HEK293 (cell line): ENCODE measurements around the gene MALT1.

Source experiments
- CTCF ChIA-PET: fragments of 350-600 bp; formaldehyde crosslinking; extraction: SDS; loops from one replicate; lab custom pipeline; 2021; ENCODE audit warnings: antibody characterized with exemption; lab: Yijun Ruan, JAX
- POLR2A ChIA-PET: fragments of 300-600 bp; formaldehyde crosslinking; extraction: SDS; loops from one replicate; lab custom pipeline; 2020; ENCODE audit warnings: antibody characterized with exemption, inconsistent platforms; lab: Yijun Ruan, JAX
- H3K27ac ChIP-seq: fragments of 200-500 bp; sonication (Bioruptor generic); 2 replicates; pipeline ENCODE4 v1.5.1; 2014; ENCODE audit warnings: low read depth, low read length, control low read depth, inconsistent platforms; ENCODE audit errors: extremely low read depth
- H3K36me3 ChIP-seq, 2 experiments: fragments of 200-500 bp in 1 of 2; sonication (Bioruptor generic) in 1 of 2; 1 replicate in 1 of 2; 2 replicates in 1 of 2; pipeline ENCODE4 v1.5.1; 2014 to 2017; ENCODE audit warnings: inconsistent platforms in 2 of 2, low read length in 2 of 2; ENCODE audit not compliant: control insufficient read depth in 2 of 2, insufficient read depth in 1 of 2
- H3K4me1 ChIP-seq: fragments of 200-500 bp; sonication (Bioruptor generic); 2 replicates; pipeline ENCODE4 v1.5.1; 2014; ENCODE audit warnings: mild to moderate bottlenecking, low read length, inconsistent platforms; ENCODE audit not compliant: control insufficient read depth, insufficient read depth
- H3K4me3 ChIP-seq: 2 replicates; pipeline ENCODE4 v1.5.1; 2011; ENCODE audit warnings: low read depth, mild to moderate bottlenecking, control low read depth, low read length, moderate library complexity
- H3K9me3 ChIP-seq: fragments of 200-500 bp; sonication (Bioruptor generic); 2 replicates; pipeline ENCODE4 v1.5.1; 2014; ENCODE audit warnings: low read depth, low read length, inconsistent platforms; ENCODE audit not compliant: control insufficient read depth, insufficient read depth
- BCL11B ChIP-seq: fragments of 450-650 bp; formaldehyde crosslinking; IDR thresholded peaks from 2 replicates; pipeline ENCODE4 v1.5.1; 2016; ENCODE audit warnings: low read depth, missing biosample characterization, missing genetic modification characterization
- HOXD13 ChIP-seq: sonication (generic); formaldehyde crosslinking; IDR thresholded peaks from 2 replicates; pipeline ENCODE4 v1.8.0; 2022; ENCODE audit warnings: missing genetic modification reagents, borderline replicate concordance
- KLF1 ChIP-seq: fragments of 450-650 bp; formaldehyde crosslinking; IDR thresholded peaks from 2 replicates; pipeline ENCODE4 v1.5.1; 2016; ENCODE audit warnings: missing biosample characterization, missing genetic modification characterization
- TRIM28 ChIP-seq: IDR thresholded peaks from 2 replicates; pipeline ENCODE4 v1.6.1; 2011; ENCODE audit warnings: low read length, control low read depth, borderline replicate concordance
- WT1 ChIP-seq: fragments of 450-650 bp; formaldehyde crosslinking; IDR thresholded peaks from 2 replicates; pipeline ENCODE4 v1.5.1; 2016; ENCODE audit warnings: missing biosample characterization, missing genetic modification characterization
- ZEB2 ChIP-seq: fragments of 450-650 bp; formaldehyde crosslinking; IDR thresholded peaks from 2 replicates; pipeline ENCODE4 v1.5.1; 2016; ENCODE audit warnings: missing biosample characterization, missing genetic modification characterization
- ZNF140 ChIP-seq: fragments of 450-650 bp; formaldehyde crosslinking; IDR thresholded peaks from 2 replicates; pipeline ENCODE4 v1.5.1; 2016; ENCODE audit warnings: missing biosample characterization, missing genetic modification characterization
- ZNF16 ChIP-seq: fragments of 450-650 bp; formaldehyde crosslinking; IDR thresholded peaks from 2 replicates; pipeline ENCODE4 v1.5.1; 2016; ENCODE audit warnings: low read depth, missing biosample characterization, missing genetic modification characterization
- ZNF175 ChIP-seq: fragments of 450-650 bp; formaldehyde crosslinking; IDR thresholded peaks from 2 replicates; pipeline ENCODE4 v1.5.1; 2016; ENCODE audit warnings: missing biosample characterization, missing genetic modification characterization
- ZNF211 ChIP-seq: fragments of 450-650 bp; formaldehyde crosslinking; IDR thresholded peaks from 2 replicates; pipeline ENCODE4 v1.5.1; 2016; ENCODE audit warnings: low read depth, missing biosample characterization, missing genetic modification characterization
- ZNF311 ChIP-seq: fragments of 450-650 bp; formaldehyde crosslinking; IDR thresholded peaks from 2 replicates; pipeline ENCODE4 v1.5.1; 2017; ENCODE audit warnings: missing biosample characterization, missing genetic modification characterization, borderline replicate concordance
- ZNF416 ChIP-seq: fragments of 450-650 bp; formaldehyde crosslinking; IDR thresholded peaks from 2 replicates; pipeline ENCODE4 v1.5.1; 2016; ENCODE audit warnings: missing biosample characterization, missing genetic modification characterization
- ZNF426 ChIP-seq: fragments of 450-650 bp; formaldehyde crosslinking; IDR thresholded peaks from 2 replicates; pipeline ENCODE4 v1.5.1; 2017; ENCODE audit warnings: missing biosample characterization, missing genetic modification characterization, mild to moderate bottlenecking, inconsistent platforms, moderate library complexity
- ZNF48 ChIP-seq: fragments of 450-650 bp; formaldehyde crosslinking; IDR thresholded peaks from 2 replicates; pipeline ENCODE4 v1.5.1; 2016; ENCODE audit warnings: missing biosample characterization, missing genetic modification characterization
- ZNF560 ChIP-seq: fragments of 450-650 bp; formaldehyde crosslinking; IDR thresholded peaks from 2 replicates; pipeline ENCODE4 v1.5.1; 2017; ENCODE audit warnings: missing biosample characterization, missing genetic modification characterization, borderline replicate concordance
- ZNF610 ChIP-seq: fragments of 450-650 bp; formaldehyde crosslinking; IDR thresholded peaks from 2 replicates; pipeline ENCODE4 v1.5.1; 2016; ENCODE audit warnings: missing biosample characterization, missing genetic modification characterization, borderline replicate concordance
- ZNF624 ChIP-seq: fragments of 450-650 bp; formaldehyde crosslinking; IDR thresholded peaks from 2 replicates; pipeline ENCODE4 v1.5.1; 2017; ENCODE audit warnings: missing biosample characterization, missing genetic modification characterization
- ZNF626 ChIP-seq: fragments of 450-650 bp; sonication (Bioruptor Pico); formaldehyde crosslinking; IDR thresholded peaks from 2 replicates; pipeline ENCODE4 v1.5.1; 2018; ENCODE audit warnings: missing biosample characterization, missing genetic modification characterization, inconsistent platforms
- ZNF677 ChIP-seq: fragments of 450-650 bp; IDR thresholded peaks from 2 replicates; pipeline ENCODE4 v1.5.0; 2018; ENCODE audit warnings: missing biosample characterization, mild to moderate bottlenecking, missing genetic modification characterization, moderate library complexity
- ZNF707 ChIP-seq: fragments of 450-650 bp; formaldehyde crosslinking; IDR thresholded peaks from 2 replicates; pipeline ENCODE4 v1.5.1; 2016; ENCODE audit warnings: missing biosample characterization, missing genetic modification characterization
- ZNF776 ChIP-seq: fragments of 450-650 bp; formaldehyde crosslinking; IDR thresholded peaks from 2 replicates; pipeline ENCODE4 v1.5.0; 2017; ENCODE audit warnings: missing biosample characterization, missing genetic modification characterization, borderline replicate concordance
- ZNF837 ChIP-seq: fragments of 450-650 bp; formaldehyde crosslinking; IDR thresholded peaks from 2 replicates; pipeline ENCODE4 v1.5.1; 2016; ENCODE audit warnings: missing biosample characterization, missing genetic modification characterization
- TF ChIP-seq, protein P1 (sequence below): IDR thresholded peaks from 2 replicates; pipeline ENCODE4 v1.6.1; 2011; ENCODE audit warnings: mild to moderate bottlenecking, low read depth, low read length, borderline replicate concordance
- TF ChIP-seq, protein P2 (sequence below): fragments of 450-650 bp; formaldehyde crosslinking; IDR thresholded peaks from 2 replicates; pipeline ENCODE4 v1.5.1; 2017; ENCODE audit warnings: missing biosample characterization, missing genetic modification characterization

Gene MALT1

DNA sequence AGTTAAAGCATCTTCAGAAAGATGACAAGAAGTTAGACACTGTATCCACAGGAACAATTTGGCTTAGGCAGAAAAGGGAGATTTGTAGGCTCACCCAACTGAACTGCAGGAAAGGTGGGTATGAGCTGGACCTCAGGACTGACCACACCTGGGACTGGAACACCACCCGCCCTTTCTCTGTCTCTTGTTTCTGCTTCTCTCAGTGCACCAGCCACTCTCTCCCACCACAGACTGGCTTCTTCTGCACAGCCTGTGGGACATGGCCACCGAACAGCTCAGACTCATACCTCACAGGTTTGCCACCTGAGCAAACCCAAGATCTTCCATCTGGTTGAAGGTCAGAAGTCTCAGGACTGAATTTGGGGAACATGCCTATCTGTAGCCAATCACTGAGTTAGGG is 14.2 kb upstream of the MALT1 start:
- H3K4me3 ChIP-seq: no peak overlapping the region
- POLR2A ChIA-PET: no interaction called here
- CTCF ChIA-PET: no interaction called here
- no peak overlapping the region for H3K27ac ChIP-seq
- no peaks in the 10 kb centered on the region for H3K9me3 ChIP-seq
- TF ChIP-seq ZEB2 (tag by site-specific recombination): no peak
- no peak for TF ChIP-seq ZNF426 (tag by site-specific recombination)
- TF ChIP-seq ZNF837 (tag by site-specific recombination): no peak
- no peak for TF ChIP-seq ZNF416
- no peak for TF ChIP-seq TRIM28
- TF ChIP-seq ZNF624: no peak
- no peak for TF ChIP-seq ZNF311
- no peak for TF ChIP-seq ZNF140 (tag by site-specific recombination)
- TF ChIP-seq, protein P1, sequence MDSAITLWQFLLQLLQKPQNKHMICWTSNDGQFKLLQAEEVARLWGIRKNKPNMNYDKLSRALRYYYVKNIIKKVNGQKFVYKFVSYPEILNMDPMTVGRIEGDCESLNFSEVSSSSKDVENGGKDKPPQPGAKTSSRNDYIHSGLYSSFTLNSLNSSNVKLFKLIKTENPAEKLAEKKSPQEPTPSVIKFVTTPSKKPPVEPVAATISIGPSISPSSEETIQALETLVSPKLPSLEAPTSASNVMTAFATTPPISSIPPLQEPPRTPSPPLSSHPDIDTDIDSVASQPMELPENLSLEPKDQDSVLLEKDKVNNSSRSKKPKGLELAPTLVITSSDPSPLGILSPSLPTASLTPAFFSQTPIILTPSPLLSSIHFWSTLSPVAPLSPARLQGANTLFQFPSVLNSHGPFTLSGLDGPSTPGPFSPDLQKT: no peak
- no peak for TF ChIP-seq ZNF677
- TF ChIP-seq HOXD13: no peak
- no peak for TF ChIP-seq ZNF175 (tag by site-specific recombination)
- no peak for TF ChIP-seq ZNF16 (tag by site-specific recombination)
- no peak for TF ChIP-seq WT1 (tag by site-specific recombination)
- TF ChIP-seq KLF1: no peak
- no peaks in the 10 kb centered on the region; the same call in 1 of the 2 replicates for H3K4me1 ChIP-seq
- H3K36me3 ChIP-seq: no peaks in the 10 kb centered on the region

DNA sequence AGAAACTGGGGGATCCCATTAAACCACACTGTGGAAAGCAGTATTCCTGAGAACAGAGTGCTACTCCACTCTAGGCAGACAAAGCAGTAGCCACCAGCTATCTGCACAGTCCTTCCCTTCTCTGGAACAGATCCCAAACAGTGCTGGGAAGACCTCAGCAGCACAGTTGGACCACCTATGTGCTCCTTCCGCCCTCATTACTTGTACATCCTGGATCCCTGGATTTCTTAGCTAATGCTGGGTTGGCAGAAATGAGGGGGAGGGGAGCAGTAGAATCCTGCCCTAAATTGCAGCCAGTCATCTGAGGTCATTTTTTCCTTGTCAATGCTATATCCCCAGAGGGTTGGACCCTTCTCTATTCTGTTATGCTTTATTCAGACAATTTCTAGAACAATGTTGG is 13.8 kb upstream of the MALT1 start:
- Histone ChIP-seq H3K36me3 (no peaks in the 10 kb centered on the region), H3K4me3 (no peak overlapping the region), H3K4me1 (no peaks in the 10 kb centered on the region; the same call in 1 of the 2 replicates), H3K27ac (no peak overlapping the region), H3K9me3 (no peaks in the 10 kb centered on the region)
- TF ChIP-seq ZNF211 (tag by site-specific recombination) (no peak), ZNF560 (no peak)
- ChIA-PET POLR2A (no interaction called here), CTCF (no interaction called here)

DNA sequence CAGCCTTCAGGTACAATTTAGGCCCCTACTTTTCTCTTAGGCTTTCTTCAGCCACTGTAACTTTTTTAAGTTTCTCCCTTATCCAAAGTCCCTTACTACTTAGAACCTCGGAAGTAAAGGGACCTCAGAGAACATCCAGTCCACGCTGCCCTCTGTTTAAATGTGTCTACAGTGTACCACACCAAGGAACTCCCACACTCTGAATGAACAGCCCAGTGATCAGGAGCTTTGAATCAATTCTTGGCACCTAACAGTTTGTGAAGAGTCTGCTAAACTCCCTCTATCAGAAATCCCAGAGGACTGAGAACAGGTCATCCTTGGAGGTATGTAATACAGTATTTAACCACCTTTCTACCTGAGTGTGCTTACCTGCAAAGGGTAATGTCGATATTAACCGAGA is 11.6 kb upstream of the MALT1 start:
- H3K4me1 ChIP-seq: no peaks in the 10 kb centered on the region; the same call in 1 of the 2 replicates
- POLR2A ChIA-PET: interaction anchor here (1.8 kb wide), 1 partner anchor 12 kb away, joined by 9 read pairs; the partner anchor contains the start of gene MALT1
- TF ChIP-seq ZNF48 (tag by site-specific recombination): no peak
- TF ChIP-seq, all 188 proteins: peak for 0
- Histone ChIP-seq H3K4me3 (no peak overlapping the region), H3K27ac (no peak overlapping the region), H3K36me3 (no peaks in the 10 kb centered on the region), H3K9me3 (no peaks in the 10 kb centered on the region)
- CTCF ChIA-PET: interaction anchor here (0.6 to 1.9 kb wide), 4 partner anchors 23 to 548 kb away, joined by 4 to 6 read pairs (median 5); no protein-coding TSS in a partner anchor

DNA sequence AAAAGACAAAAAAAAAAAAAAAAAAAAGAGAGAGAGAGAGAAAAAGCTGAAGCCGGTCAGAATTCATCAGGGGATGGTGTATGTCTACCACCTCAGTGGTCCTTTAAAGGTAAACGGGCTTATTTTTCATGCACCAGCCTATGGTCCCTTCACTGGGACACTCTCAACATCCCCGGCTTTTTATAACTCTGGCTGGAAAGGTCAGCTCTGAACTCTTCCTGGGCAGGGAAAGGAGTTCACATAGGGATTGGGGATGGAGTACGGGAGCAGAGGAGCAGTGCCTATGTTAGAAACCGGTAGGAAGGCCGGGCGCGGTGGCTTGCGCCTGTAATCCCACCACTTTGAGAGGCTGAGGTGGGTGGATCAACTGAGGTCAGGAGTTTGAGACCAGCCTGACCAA is 10.3 kb upstream of the MALT1 start:
- TF ChIP-seq, protein P2, sequence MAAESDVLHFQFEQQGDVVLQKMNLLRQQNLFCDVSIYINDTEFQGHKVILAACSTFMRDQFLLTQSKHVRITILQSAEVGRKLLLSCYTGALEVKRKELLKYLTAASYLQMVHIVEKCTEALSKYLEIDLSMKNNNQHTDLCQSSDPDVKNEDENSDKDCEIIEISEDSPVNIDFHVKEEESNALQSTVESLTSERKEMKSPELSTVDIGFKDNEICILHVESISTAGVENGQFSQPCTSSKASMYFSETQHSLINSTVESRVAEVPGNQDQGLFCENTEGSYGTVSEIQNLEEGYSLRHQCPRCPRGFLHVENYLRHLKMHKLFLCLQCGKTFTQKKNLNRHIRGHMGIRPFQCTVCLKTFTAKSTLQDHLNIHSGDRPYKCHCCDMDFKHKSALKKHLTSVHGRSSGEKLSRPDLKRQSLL: no peak
- TF ChIP-seq ZNF626 (tag by site-specific recombination) (no peak), ZNF776 (tag by site-specific recombination) (no peak), ZNF707 (tag by site-specific recombination) (no peak), BCL11B (tag by site-specific recombination) (no peak), ZNF610 (tag by site-specific recombination) (no peak)
- Histone ChIP-seq H3K4me1 (no peaks in the 10 kb centered on the region; the same call in 1 of the 2 replicates), H3K4me3 (no peak overlapping the region), H3K36me3 (no peaks in the 10 kb centered on the region), H3K9me3 (no peaks in the 10 kb centered on the region), H3K27ac (no peak overlapping the region)
- CTCF ChIA-PET: interaction anchor here (0.6 to 1.2 kb wide), 3 partner anchors 29 to 133 kb away, joined by 3 to 5 read pairs (median 4); no protein-coding TSS in a partner anchor
- POLR2A ChIA-PET: interaction anchor here (0.6 to 1.2 kb wide), 2 partner anchors 10 to 118 kb away, joined by 3 to 4 read pairs; partner anchors contain the start of gene MALT1
